Heart right ventricle (tissue), 16 donors: ENCODE measurements around the gene LRRC8D. TPM values are rescaled to one million over a fixed set of nuclear protein-coding genes. Genes with fewer than 3 reads are reported as not detected.

ENCODE experiments used
- ATAC-seq, 8 donors: fragments of 200-7000 bp; cut with Tn5 transposase; one replicate each; pipeline ENCODE4 v1.9.1; 2020; ENCODE audit warnings: mild to moderate bottlenecking in 8 of 8, moderate library complexity in 8 of 8, moderate number of reproducible peaks in 1 of 8
- DNase-seq, 2 donors: peaks; one replicate each; pipeline ENCODE4 v3.0.0-alpha.2; 2020
- H3K27ac ChIP-seq, 10 donors: fragments of 200-600 bp; sonication (generic) in 2 of 10; one replicate each; pipeline versions ENCODE4 v1.5.0 to v1.8.0; 2020 to 2022; ENCODE audit warnings: mild to moderate bottlenecking in 3 of 10
- H3K27me3 ChIP-seq, 7 donors: fragments of 200-600 bp; one replicate each; pipeline ENCODE4 v1.8.0; 2021 to 2022; ENCODE audit warnings: mild to moderate bottlenecking in 2 of 7
- H3K36me3 ChIP-seq, 9 donors: fragments of 200-600 bp; sonication (generic) in 1 of 9; one replicate each; pipeline versions ENCODE4 v1.5.0 to v1.8.0; 2020 to 2022; ENCODE audit warnings: mild to moderate bottlenecking in 2 of 9
- H3K4me1 ChIP-seq, 9 donors: fragments of 200-600 bp; sonication (generic) in 1 of 9; one replicate each; pipeline versions ENCODE4 v1.5.0 to v1.8.0; 2020 to 2022; ENCODE audit warnings: mild to moderate bottlenecking in 4 of 9
- H3K4me3 ChIP-seq, 10 donors: fragments of 200-600 bp; sonication (generic) in 2 of 10; one replicate each; pipeline versions ENCODE4 v1.5.0 to v1.8.0; 2020 to 2022; ENCODE audit warnings: mild to moderate bottlenecking in 7 of 10, moderate library complexity in 2 of 10
- H3K9me3 ChIP-seq, 11 donors: fragments of 200-600 bp in 10 of 11; sonication (generic) in 2 of 11; one replicate each; pipeline versions ENCODE4 v1.5.0 to v1.8.0; 2013 to 2022; ENCODE audit warnings: mild to moderate bottlenecking in 2 of 11, control low read depth in 1 of 11, moderate library complexity in 1 of 11
- CTCF ChIP-seq, 9 donors: fragments of 200-600 bp; sonication (generic) in 2 of 9; IDR thresholded peaks; one replicate each; pipeline versions ENCODE4 v1.5.0 to v1.8.0; 2021 to 2022; ENCODE audit warnings: antibody characterized with exemption in 9 of 9, mild to moderate bottlenecking in 5 of 9, moderate library complexity in 1 of 9
- WGBS, 2 donors: extraction: QIAGEN DNeasy Blood & Tissue Kit; methylation state at CpG; one replicate each; pipeline ENCODE4 v1.1.7; 2013; ENCODE audit warnings: inconsistent platforms in 1 of 2; 5-methylcytosine and 5-hydroxymethylcytosine counted together
- intact Hi-C, 10 donors: fragments of 100-400 bp; cut with DNase I; formaldehyde crosslinking; loops; one replicate each; pipeline versions ENCODE4 v1.11.1 to v1.14.2; 2022
- polyA plus RNA-seq, 2 donors: library from polyadenylated mRNA; stranded (reverse); fragments of 200-250 nt; gene quantifications; one replicate each; pipeline ENCODE4 v1.2.3, GENCODE V29; 2013
- total RNA-seq, 10 donors: library from RNA; stranded (reverse); fragmentation: NEBNext Ultra II Directional in 3 of 10; extraction: Animal tissue kit (Norgen Biotek cat#: 25700) in 3 of 10; gene quantifications; one replicate each; pipeline versions ENCODE4 v1.2.1 to v1.2.4, GENCODE V29; 2021 to 2023
- donor health status: Arrhythmogenic right ventricular cardiomyopathy.
- donor health status: ischemic (EF 13 %, LVEDD 7.1; RV severe dilation, severe dysfunction).
- donor health status: healthy with polysubstance abuse.
- donor health status: DM: no; HTN: yes; CAD: no.
- donor health status: DM: no; HTN: no; CAD: no.
- donor health status: ischemic (EF 25% LVEDD 6.9; RV normal size, moderate dysfunction).
- donor health status: ischemic (EF 25% LVEDD 5.7; RV mildly dilated, moderate dysfunction).
- donor health status: healthy.
- donor health status: DM: yes; HTN: yes; CAD: no.
- donor health status: Ischemic cardiomyopathy.
- donor health status: ischemic (EF 35%, LVEDD 5.7; RV mildly dilated, moderate dysfunction).
- donor health status: nonischemic (EF 11% LVEDD 7.7; RV severe dilation, severe dysfunction).
- donor health status: DM: yes; HTN: yes; CAD: no.
- donor health status: PGD.
- donor health status: ischemic (EF 29% LVEDD 5.4; RV normal size, mild dysfunction).
- donor health status: nonischemic (EF 23%, LVEDD 6.1; RV moderate dilation, normal function).

The LRRC8D gene
- total and polyA plus RNA-seq, 12 donors, result 3.0 to 11.0 (median 6.6) TPM

- 44 to 45% methylated on average over 4 of the region's 4 CpGs for WGBS, 2 donors
- Histone ChIP-seq H3K27me3 (no peaks in the 10 kb centered on the region), H3K4me1 (peaks cover 0 to 38% (median 32%) of the 10 kb centered on the region in 9 donors), H3K9me3 (no peaks in the 10 kb centered on the region), H3K36me3 (no peaks in the 10 kb centered on the region), H3K27ac (peak overlapping the region in 6 of 10 donors; percentile 0 to 86 (median 54)), H3K4me3 (peak overlapping the region in 4 of 10 donors; percentile 88 to 96 (median 90))
- no peak for DNase-seq
- intact Hi-C loops, result loop anchor here in 2 of 10 donors (2.0 to 5.0 kb wide), 2 partner anchors 20 to 169 kb away; no protein-coding TSS in a partner anchor
- TF ChIP-seq CTCF (IDR thresholded peaks at IDR 0.05), result no peak
- ATAC-seq, result peak in 4 of 8 donors; percentile 26 to 47 (median 40)
These were observed 2.3 kb downstream of the LRRC8D start for GRCh38 chr1:89822999-89823628.

GRCh38 chr1:89823679-89824292, 3.0 kb downstream of the LRRC8D start:
- intact Hi-C loops, result loop anchor here in 2 of 10 donors (2.0 to 5.0 kb wide), 2 partner anchors 19 to 169 kb away; no protein-coding TSS in a partner anchor
- WGBS, 2 donors, result 58 to 59% methylated on average over 6 of the region's 6 CpGs
- no peaks in the 10 kb centered on the region for H3K27me3 ChIP-seq
- peak overlapping the region in 1 of 10 donors; percentile 3 for H3K4me3 ChIP-seq
- H3K9me3 ChIP-seq, result no peaks in the 10 kb centered on the region
- no peak for TF ChIP-seq CTCF (IDR thresholded peaks at IDR 0.05)
- H3K27ac ChIP-seq, result peak overlapping the region in 3 of 10 donors; percentile 23 to 32 (median 23)
- H3K4me1 ChIP-seq, result peaks cover 0 to 38% (median 32%) of the 10 kb centered on the region in 9 donors
- H3K36me3 ChIP-seq, result no peaks in the 10 kb centered on the region
- no peak for ATAC-seq
- no peak for DNase-seq

- Histone ChIP-seq H3K9me3 (no peaks in the 10 kb centered on the region), H3K27ac (no peak overlapping the region), H3K27me3 (no peaks in the 10 kb centered on the region), H3K36me3 (no peaks in the 10 kb centered on the region), H3K4me3 (no peak overlapping the region), H3K4me1 (peaks cover 0 to 34% (median 25%) of the 10 kb centered on the region in 9 donors)
- no peak for TF ChIP-seq CTCF (IDR thresholded peaks at IDR 0.05)
- intact Hi-C loops, result no loop called here
- 59 to 60% methylated on average over 3 of the region's 3 CpGs for WGBS, 2 donors
- ATAC-seq (no peak), DNase-seq (no peak)
These were observed 5.8 kb downstream of the LRRC8D start for GRCh38 chr1:89826594-89826993.

- DNase-seq, result no peak
- intact Hi-C loops, result no loop called here
- ATAC-seq, result no peak
- Histone ChIP-seq H3K9me3 (no peaks in the 10 kb centered on the region), H3K27me3 (no peaks in the 10 kb centered on the region), H3K4me3 (no peak overlapping the region), H3K27ac (no peak overlapping the region), H3K4me1 (peaks cover 0 to 35% (median 19%) of the 10 kb centered on the region in 9 donors), H3K36me3 (no peaks in the 10 kb centered on the region)
- TF ChIP-seq CTCF (IDR thresholded peaks at IDR 0.05), result no peak
- 89 to 93% methylated on average over 3 of the region's 3 CpGs for WGBS, 2 donors
These were observed 6.5 kb downstream of the LRRC8D start for GRCh38 chr1:89827330-89827729.
